Astrocyte (in vitro differentiated cells and primary cell): ENCODE data around the gene CREBL2.

ENCODE experiments used
- CTCF ChIP-seq: IDR thresholded peaks from 2 replicates; pipeline ENCODE4 v1.5.1; 2011; ENCODE audit warnings: low read depth, mild to moderate bottlenecking, inconsistent platforms, low read length, moderate library complexity; ENCODE audit not compliant: insufficient read depth
- EZH2 ChIP-seq: IDR thresholded peaks from 2 replicates; pipeline ENCODE4 v1.6.1; 2012; ENCODE audit warnings: mild to moderate bottlenecking, low read length, inconsistent platforms; ENCODE audit not compliant: insufficient read depth

DNA sequence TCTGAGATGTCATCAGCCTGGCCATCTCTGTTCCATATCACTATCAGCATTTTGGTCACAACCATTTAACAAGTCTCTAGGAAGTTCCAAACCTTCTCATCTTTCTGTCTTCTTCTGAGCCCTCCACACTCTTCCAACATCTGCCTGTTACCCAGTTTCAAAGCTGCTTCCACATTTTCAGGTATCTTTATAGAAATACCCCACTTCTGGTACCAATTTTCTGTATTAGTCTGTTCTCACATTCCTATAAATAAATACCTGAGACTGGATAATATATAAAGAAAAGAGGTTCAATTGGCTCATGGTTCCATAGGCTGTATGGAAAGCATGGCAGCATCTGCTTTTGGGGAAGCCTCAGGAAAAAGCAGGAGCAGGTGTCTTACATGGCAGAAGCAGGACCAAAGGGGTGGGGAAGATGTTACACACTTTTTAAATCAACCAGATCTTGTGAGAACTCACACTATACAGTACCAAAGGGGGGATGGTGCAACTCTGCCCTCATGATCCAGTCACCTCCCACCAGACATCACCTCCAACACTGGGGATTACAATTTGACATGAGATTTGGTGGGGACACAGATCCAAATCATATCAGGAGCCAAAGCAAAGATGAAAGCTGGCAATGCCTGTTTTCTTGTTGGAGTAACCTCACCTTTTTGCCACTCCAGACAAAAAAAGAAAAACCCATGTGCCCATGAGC, 37.4 kb downstream of the CREBL2 start:
- TF ChIP-seq CTCF (no peak), EZH2 (no peak)
